OCI-LY7 (cell line): ENCODE results near the gene FAM131C.

Experiments
- CTCF ChIP-seq: fragments of 200-600 bp; sonication (generic); conservative IDR thresholded peaks from 2 replicates; pipeline ENCODE4 v1.5.1; 2014; ENCODE audit warnings: mild to moderate bottlenecking, antibody characterized with exemption, low read length, moderate library complexity, mixed read lengths
- EZH2phosphoT487 ChIP-seq: fragments of 200-600 bp; sonication (generic); IDR thresholded peaks from 2 replicates; pipeline ENCODE4 v1.6.1; 2018; ENCODE audit warnings: low read depth, borderline replicate concordance, mild to moderate bottlenecking, mixed run types, antibody characterized with exemption, low read length, moderate library complexity, mixed read lengths

- no peak for TF ChIP-seq EZH2phosphoT487
- TF ChIP-seq CTCF, result no peak
Measured at GRCh38 chr1:16088996-16089395, 15.5 kb upstream of the FAM131C start.
